Fibroblast of skin of left quadriceps (primary cell): ENCODE results near the gene LCMT2.

ENCODE experiments used
- DNase-seq, 2 experiments: peaks; one replicate each; pipeline ENCODE4 v3.0.0-alpha.2; 2013; ENCODE audit warnings: low read depth in 2 of 2

LCMT2 gene

GRCh38 chr15:43275740-43276562, 54.4 kb downstream of the LCMT2 start:
- no peak for DNase-seq

- no peak for DNase-seq
Measured at GRCh38 chr15:43274136-43274535, 56.2 kb downstream of the LCMT2 start.
